DOHH2 (cell line): ENCODE measurements around the gene SRGAP1.

Experiments
- H3F3A ChIP-seq: fragments of 200-600 bp; sonication (generic), shearing (Covaris generic); 2 replicates; pipeline ENCODE4 v1.6.0; 2016; ENCODE audit warnings: antibody characterized with exemption, mild to moderate bottlenecking; ENCODE audit not compliant: control insufficient read depth, insufficient read depth
- H3K27ac ChIP-seq: fragments of 200-600 bp; sonication (generic); 2 replicates; pipeline ENCODE4 v1.5.1; 2014; ENCODE audit warnings: low read depth, mild to moderate bottlenecking, low read length, moderate library complexity
- H3K27me3 ChIP-seq: fragments of 200-600 bp; sonication (generic); 2 replicates; pipeline ENCODE4 v1.6.1; 2014; ENCODE audit warnings: mild to moderate bottlenecking, low read length, mixed read lengths; ENCODE audit not compliant: control insufficient read depth
- H3K36me3 ChIP-seq: fragments of 200-600 bp; sonication (generic); 2 replicates; pipeline ENCODE4 v1.6.1; 2014; ENCODE audit warnings: mild to moderate bottlenecking, low read length, moderate library complexity, mixed read lengths; ENCODE audit not compliant: control insufficient read depth
- H3K4me1 ChIP-seq: fragments of 200-600 bp; sonication (generic); 2 replicates; pipeline ENCODE4 v1.6.1; 2014; ENCODE audit warnings: mild to moderate bottlenecking, low read length, mixed read lengths; ENCODE audit not compliant: control insufficient read depth
- H3K4me2 ChIP-seq: fragments of 200-600 bp; sonication (generic); 2 replicates; pipeline ENCODE4 v1.6.0; 2014; ENCODE audit warnings: mild to moderate bottlenecking, low read length, moderate library complexity
- H3K4me3 ChIP-seq: fragments of 200-600 bp; sonication (generic); 2 replicates; pipeline ENCODE4 v1.5.1; 2014; ENCODE audit warnings: mild to moderate bottlenecking, low read length, mixed read lengths
- H3K79me2 ChIP-seq: fragments of 200-600 bp; sonication (generic); 2 replicates; pipeline ENCODE4 v1.6.1; 2014; ENCODE audit warnings: mild to moderate bottlenecking, low read length, mixed read lengths; ENCODE audit not compliant: control insufficient read depth
- H3K9me2 ChIP-seq: fragments of 200-600 bp; sonication (generic); replicated peaks from 2 replicates; pipeline ENCODE4 v1.6.1; 2014; ENCODE audit warnings: mild to moderate bottlenecking, low read length, mixed read lengths; ENCODE audit not compliant: control insufficient read depth
- H3K9me3 ChIP-seq: fragments of 200-600 bp; sonication (generic); 2 replicates; pipeline ENCODE4 v1.6.1; 2014; ENCODE audit warnings: antibody characterized with exemption, low read length, mixed read lengths; ENCODE audit not compliant: control insufficient read depth, insufficient read depth
- H4K20me1 ChIP-seq: fragments of 200-600 bp; sonication (generic); 2 replicates; pipeline ENCODE4 v1.6.0; 2014; ENCODE audit warnings: low read depth, mild to moderate bottlenecking, antibody characterized with exemption, low read length, moderate library complexity; ENCODE audit not compliant: control insufficient read depth, insufficient read depth
- EZH2phosphoT487 ChIP-seq: fragments of 200-600 bp; sonication (generic); IDR thresholded peaks from 2 replicates; pipeline ENCODE4 v1.6.1; 2017; ENCODE audit warnings: borderline replicate concordance, mild to moderate bottlenecking, antibody characterized with exemption, low read length, moderate library complexity, mixed read lengths
- TF ChIP-seq, protein P1 (sequence below): fragments of 200-600 bp; sonication (generic); IDR thresholded peaks from one replicate; pipeline ENCODE4 v1.5.1; 2014; ENCODE audit warnings: antibody characterized with exemption, mild to moderate bottlenecking, low read depth, low read length; ENCODE audit not compliant: poor library complexity, severe bottlenecking

SRGAP1 gene

DNA sequence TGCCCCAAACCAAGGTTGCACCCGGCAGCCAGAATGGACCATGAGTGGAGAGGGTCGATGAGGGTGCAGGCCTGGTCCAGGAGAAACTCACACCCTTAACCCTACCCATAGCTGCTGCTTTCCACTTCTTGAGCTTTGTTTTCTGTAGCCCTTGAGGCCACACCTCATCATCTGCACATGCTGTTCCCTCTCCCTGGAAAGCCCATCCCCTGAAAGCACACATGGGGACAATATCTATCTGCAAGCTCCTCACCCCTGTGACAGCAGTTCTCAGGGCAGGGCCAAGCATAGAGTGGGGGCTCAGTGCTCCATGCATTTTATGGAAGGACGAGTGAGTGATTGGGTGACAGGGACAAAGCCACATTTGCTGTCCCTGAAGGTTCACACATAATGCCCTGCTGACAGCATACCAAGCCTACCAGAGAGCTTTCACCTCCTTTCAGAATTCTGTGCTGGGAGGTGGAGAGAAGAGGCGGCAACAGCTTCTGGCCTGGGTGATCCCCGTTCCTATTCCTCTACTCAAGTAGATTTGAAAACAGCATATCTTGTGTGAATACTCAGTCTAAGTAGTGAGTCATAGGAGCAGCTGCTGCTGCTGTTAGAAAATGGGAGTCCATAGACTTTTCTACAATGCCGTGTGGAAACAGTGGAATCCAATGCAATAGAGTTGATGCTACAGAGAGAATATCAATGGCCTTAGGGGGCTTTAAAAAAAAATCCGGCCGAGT lies 44.6 kb downstream of the SRGAP1 start:
- Histone ChIP-seq H3K9me3 (no peaks in the 10 kb centered on the region), H3K79me2 (no peaks in the 10 kb centered on the region), H3K27me3 (no peaks in the 10 kb centered on the region), H3K36me3 (no peaks in the 10 kb centered on the region), H3K27ac (no peak overlapping the region), H4K20me1 (no peaks in the 10 kb centered on the region), H3K4me2 (no peak overlapping the region), H3K9me2 (no peaks in the 10 kb centered on the region), H3F3A (no peaks in the 10 kb centered on the region), H3K4me3 (no peak overlapping the region), H3K4me1 (no peaks in the 10 kb centered on the region)
- no peak for TF ChIP-seq EZH2phosphoT487
- TF ChIP-seq, protein P1, sequence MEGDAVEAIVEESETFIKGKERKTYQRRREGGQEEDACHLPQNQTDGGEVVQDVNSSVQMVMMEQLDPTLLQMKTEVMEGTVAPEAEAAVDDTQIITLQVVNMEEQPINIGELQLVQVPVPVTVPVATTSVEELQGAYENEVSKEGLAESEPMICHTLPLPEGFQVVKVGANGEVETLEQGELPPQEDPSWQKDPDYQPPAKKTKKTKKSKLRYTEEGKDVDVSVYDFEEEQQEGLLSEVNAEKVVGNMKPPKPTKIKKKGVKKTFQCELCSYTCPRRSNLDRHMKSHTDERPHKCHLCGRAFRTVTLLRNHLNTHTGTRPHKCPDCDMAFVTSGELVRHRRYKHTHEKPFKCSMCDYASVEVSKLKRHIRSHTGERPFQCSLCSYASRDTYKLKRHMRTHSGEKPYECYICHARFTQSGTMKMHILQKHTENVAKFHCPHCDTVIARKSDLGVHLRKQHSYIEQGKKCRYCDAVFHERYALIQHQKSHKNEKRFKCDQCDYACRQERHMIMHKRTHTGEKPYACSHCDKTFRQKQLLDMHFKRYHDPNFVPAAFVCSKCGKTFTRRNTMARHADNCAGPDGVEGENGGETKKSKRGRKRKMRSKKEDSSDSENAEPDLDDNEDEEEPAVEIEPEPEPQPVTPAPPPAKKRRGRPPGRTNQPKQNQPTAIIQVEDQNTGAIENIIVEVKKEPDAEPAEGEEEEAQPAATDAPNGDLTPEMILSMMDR, result no peak

DNA sequence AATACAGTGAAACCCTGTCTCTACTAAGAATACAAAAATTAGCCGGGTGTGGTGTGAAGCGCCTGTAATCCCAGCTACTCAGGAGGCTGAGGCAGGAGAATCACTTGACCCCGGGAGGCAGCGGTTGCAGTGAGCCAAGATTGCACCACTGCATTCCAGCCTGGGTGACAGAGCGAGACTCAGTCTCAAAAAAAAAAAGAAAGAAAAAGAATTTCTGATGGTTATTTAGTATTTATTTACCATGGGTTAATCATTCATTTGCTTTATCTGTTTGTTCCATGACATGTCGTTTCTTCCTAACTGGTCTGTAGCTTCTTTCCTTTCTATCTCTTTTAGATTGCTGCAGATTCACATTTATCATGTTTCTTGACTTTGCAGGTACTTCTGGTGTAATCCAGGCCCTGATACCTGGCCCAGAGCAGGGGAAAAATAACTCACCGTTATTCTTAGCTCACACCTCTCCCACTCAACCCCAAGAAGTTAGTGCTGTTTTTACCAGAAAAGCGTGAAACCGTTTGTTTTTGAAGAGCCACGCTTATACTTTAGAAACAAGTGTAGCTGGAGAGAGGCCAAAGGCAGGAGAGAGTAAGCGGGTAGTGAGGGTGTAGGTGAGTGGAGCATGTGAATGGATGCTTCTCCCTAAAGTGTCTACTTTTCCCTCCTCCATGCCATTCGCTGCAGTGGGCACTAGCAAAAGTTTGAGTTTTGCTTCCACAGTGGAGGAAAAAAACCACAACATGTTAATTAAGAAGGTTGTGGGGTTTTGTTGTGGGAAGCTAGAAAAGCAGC lies 45.4 kb downstream of the SRGAP1 start:
- H3K9me2 ChIP-seq, result no peaks in the 10 kb centered on the region
- H3K4me3 ChIP-seq, result no peak overlapping the region
- TF ChIP-seq, protein P1, result no peak
- no peak for TF ChIP-seq EZH2phosphoT487
- no peaks in the 10 kb centered on the region for H3F3A ChIP-seq
- no peaks in the 10 kb centered on the region for H3K79me2 ChIP-seq
- H3K4me2 ChIP-seq, result no peak overlapping the region
- H3K9me3 ChIP-seq, result no peaks in the 10 kb centered on the region
- no peaks in the 10 kb centered on the region for H4K20me1 ChIP-seq
- H3K27me3 ChIP-seq, result no peaks in the 10 kb centered on the region
- H3K4me1 ChIP-seq, result no peaks in the 10 kb centered on the region
- H3K27ac ChIP-seq, result no peak overlapping the region
- H3K36me3 ChIP-seq, result no peaks in the 10 kb centered on the region

DNA sequence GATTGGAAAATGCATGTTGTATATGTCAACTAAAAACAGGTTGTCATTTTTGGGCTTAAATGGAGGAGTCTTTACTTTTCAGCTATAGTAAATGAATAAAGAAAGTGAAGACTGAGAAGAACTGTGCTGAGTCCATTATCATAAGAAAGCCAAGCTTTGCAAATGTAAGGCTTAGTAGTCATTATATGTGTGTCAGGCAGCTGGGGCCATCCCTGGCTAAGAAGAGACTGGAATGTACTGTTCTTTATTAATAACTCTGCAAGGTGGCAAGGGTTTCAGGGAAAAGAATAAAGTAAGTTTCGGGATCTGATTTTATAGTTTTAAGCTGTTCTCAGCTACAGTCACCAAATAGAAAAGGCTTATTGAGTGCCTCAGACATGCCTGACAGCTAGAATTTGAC lies 48.7 kb downstream of the SRGAP1 start:
- Histone ChIP-seq H3K9me2 (no peaks in the 10 kb centered on the region), H3K4me2 (no peak overlapping the region), H3K4me3 (no peak overlapping the region), H3K4me1 (no peaks in the 10 kb centered on the region), H3K27ac (no peak overlapping the region), H4K20me1 (no peaks in the 10 kb centered on the region), H3K79me2 (no peaks in the 10 kb centered on the region), H3K27me3 (no peaks in the 10 kb centered on the region), H3K36me3 (no peaks in the 10 kb centered on the region), H3F3A (no peaks in the 10 kb centered on the region), H3K9me3 (no peaks in the 10 kb centered on the region)
- no peak for TF ChIP-seq EZH2phosphoT487
- TF ChIP-seq, protein P1, result no peak
